Epithelial cell of proximal tubule (primary cell): ENCODE measurements around the gene FIZ1. TPM values are rescaled to one million over a fixed set of nuclear protein-coding genes. Genes with fewer than 3 reads are reported as not detected.

ENCODE experiments used
- DNase-seq: peaks from one replicate; pipeline ENCODE4 v3.0.0-alpha.2; 2011; ENCODE audit warnings: low read depth
- H3K4me3 ChIP-seq: 2 replicates; pipeline ENCODE4 v1.5.1; 2011; ENCODE audit warnings: low read depth, mild to moderate bottlenecking, low read length
- total RNA-seq: library from RNA; depleted of rRNA; stranded (reverse); fragments of >200 nt; gene quantifications from 2 replicates; pipeline ENCODE4 v1.2.3, GENCODE V29; 2015
- TF ChIP-seq, protein P1 (sequence below): conservative IDR thresholded peaks from 2 replicates; pipeline ENCODE4 v1.5.1; 2012; ENCODE audit warnings: low read depth, mild to moderate bottlenecking, low read length

The FIZ1 gene
- total RNA-seq, 1 donor from 2014 or later: 9.7 TPM

DNA sequence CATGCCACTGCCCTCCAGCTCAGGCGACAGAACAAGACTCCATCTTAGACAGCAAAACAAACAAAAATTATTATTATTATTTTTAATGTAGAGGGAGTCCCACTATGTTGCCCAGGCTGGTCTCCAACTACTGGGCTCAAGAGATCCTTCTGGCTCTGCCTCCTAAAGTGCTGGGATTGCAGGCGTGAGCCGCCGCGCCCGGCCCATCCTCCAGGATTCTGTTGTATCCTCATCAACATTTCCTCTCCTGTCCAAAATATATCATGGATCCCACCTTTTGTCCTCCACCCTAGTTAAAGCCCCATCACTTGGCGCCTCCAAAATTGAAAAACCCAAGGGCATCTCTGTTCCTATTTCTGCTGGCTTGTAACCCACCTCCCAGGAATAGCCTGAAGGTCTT is 23.8 kb upstream of the FIZ1 start:
- no peak overlapping the region for H3K4me3 ChIP-seq
- no peak for DNase-seq
- TF ChIP-seq, protein P1, sequence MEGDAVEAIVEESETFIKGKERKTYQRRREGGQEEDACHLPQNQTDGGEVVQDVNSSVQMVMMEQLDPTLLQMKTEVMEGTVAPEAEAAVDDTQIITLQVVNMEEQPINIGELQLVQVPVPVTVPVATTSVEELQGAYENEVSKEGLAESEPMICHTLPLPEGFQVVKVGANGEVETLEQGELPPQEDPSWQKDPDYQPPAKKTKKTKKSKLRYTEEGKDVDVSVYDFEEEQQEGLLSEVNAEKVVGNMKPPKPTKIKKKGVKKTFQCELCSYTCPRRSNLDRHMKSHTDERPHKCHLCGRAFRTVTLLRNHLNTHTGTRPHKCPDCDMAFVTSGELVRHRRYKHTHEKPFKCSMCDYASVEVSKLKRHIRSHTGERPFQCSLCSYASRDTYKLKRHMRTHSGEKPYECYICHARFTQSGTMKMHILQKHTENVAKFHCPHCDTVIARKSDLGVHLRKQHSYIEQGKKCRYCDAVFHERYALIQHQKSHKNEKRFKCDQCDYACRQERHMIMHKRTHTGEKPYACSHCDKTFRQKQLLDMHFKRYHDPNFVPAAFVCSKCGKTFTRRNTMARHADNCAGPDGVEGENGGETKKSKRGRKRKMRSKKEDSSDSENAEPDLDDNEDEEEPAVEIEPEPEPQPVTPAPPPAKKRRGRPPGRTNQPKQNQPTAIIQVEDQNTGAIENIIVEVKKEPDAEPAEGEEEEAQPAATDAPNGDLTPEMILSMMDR: no peak

DNA sequence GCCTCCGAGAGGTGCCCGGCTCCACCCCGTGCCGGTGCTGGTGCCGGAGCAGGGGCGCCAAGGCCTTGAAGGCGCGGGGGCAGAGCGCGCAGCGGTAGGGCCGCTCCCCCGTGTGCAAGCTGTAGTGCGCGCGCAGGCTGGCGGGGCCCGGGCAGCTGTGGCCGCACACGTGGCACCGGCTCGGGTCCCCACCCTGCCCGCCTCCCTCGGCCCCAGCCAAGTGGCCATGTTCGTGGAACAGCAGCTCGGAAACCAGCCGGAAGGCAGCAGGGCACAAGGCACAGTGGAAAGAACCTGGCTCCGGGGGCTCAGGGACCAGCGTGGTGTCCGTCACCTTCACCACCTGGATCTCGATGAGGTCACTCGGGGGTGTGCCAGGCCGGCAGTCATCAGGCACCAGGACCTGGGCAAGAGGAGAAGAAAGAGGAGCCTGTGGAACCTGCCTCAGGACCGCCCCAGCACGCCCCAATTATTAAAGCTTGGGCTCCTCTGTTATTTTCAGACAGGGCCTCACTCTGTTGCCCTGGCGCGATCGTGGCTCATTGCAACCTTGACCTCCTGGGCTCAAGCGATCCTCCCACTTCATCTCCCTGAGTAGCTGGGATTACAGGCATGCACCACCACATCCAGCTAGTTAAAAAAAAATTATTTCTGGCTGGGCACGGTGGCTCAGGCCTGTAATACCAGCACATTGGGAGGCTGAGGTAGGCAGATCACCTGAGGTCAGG is 23.1 kb upstream of the FIZ1 start:
- DNase-seq: no peak
- H3K4me3 ChIP-seq: no peak overlapping the region
- TF ChIP-seq, protein P1: no peak

DNA sequence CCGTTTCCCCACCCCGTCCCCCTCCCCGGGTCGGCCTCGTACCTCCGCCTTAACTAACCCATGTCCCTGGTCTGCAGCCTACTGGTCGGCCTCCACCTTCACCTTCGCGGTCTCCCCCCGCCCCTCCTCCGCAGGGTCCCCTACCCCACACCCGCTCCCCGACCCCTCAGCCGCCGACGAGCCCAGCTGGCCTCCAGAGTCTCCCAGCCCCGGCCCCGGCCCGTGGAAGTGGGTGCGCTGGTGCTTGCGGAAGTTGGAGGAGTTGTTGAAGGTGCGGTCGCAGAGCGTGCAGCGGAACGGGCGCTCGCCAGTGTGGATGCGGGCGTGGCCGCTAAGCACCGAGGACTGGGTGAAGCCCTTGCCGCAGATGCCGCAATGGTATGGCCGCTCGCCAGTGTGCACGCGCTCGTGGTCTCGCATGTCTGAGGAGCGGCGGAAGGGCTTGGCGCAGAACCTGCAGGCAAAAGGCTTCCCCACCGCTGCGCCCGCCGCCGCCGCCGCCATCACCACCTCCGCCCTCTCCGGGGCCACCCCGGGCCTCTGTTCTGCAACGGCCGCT is 22.4 kb upstream of the FIZ1 start:
- no peak for DNase-seq
- TF ChIP-seq, protein P1: no peak
- no peak overlapping the region for H3K4me3 ChIP-seq

DNA sequence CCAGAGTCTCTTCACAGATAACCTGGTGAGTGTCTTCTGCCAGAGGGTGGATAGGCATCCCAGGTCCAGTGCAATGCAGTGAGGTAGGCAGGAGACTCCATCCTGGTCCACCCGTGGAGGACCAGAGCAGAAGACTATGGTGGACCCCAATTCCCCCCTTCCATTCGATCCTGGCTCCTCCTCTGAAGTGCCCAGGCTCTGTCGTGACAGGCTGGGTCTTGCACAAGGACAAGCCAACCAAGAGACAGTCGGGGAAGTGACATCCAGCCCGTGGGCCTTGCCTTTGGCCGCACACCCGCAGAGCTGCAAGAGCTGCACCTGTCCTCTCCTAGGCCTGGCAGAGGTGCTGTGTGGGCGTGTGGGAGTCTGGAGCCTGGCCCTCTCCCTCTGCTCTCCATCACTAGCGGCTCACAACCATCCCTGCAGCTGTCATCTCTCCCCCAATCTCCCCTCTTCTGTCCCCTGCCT is 21.9 kb upstream of the FIZ1 start:
- DNase-seq: no peak
- no peak overlapping the region for H3K4me3 ChIP-seq
- TF ChIP-seq, protein P1: no peak

DNA sequence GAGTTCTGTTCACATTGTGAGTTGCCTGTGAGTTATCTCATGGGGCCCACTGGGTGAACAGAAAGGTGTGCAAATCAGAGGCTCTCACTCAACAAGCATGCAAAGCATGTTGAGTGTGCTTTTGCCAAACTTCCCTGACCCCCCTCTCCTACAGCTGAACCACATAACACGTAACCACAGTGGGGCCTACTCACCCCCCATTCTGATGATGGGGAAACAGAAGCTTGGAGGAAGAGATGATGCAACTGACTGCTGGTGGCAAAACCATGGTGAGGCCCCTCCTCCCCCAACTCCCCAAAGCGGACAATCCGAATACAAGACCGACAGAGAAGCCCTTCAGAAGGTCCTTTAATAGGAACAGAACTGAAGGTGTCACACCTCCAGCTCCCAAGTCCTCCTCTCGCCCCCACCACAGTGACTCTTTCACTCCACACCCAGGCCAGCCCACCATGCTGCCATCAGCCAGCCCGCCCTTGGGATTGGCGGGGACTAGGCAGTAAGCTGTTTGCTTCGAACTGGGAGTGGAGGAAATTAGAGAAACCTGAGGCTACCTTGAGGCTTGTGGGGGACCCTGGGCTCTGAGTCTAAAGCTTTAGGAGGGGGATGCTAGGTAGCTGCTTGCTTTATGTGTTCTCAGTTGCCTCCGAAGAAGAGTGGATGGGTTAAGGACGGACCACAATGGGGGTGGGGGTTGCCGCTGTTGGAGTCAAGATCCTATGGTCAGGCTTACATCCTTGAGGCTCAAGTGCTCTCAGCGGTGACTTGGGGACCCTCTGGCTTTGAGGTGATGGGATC is 21.3 kb upstream of the FIZ1 start:
- TF ChIP-seq, protein P1: no peak
- H3K4me3 ChIP-seq: no peak overlapping the region
- no peak for DNase-seq

DNA sequence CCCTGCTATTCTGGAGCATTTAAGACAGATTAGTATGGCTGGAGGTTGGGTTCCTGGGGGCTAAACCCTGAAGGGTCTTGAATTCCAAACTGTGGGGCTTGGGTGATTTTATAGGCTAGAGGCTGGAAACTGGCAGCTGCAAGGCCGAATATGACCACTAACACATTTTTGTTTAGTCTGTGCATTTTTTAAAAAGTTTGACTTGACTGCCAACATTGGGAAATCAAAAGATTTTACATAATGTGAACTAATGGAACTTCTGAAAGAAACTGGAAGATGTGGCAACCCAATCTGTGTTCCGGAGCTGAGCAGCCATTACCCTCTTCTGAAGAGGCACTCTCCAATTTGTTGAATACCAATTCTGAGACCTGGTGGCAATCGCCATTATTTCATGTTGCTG is 20.0 kb upstream of the FIZ1 start:
- TF ChIP-seq, protein P1: no peak
- no peak overlapping the region for H3K4me3 ChIP-seq
- DNase-seq: no peak
